GM10266 (cell line): ENCODE results near the gene NFATC2.

ENCODE experiments used
- DNase-seq: peaks from one replicate; pipeline ENCODE4 v3.0.0; 2012; ENCODE audit errors: extremely low spot score
- CTCF ChIP-seq: IDR thresholded peaks from 2 replicates; pipeline ENCODE4 v1.5.1; 2012; ENCODE audit warnings: mild to moderate bottlenecking, low read depth; ENCODE audit not compliant: control insufficient read depth, insufficient read depth; ENCODE audit errors: missing control alignments

The NFATC2 gene

GRCh38 chr20:51416532-51417249 lies 125.8 kb downstream of the NFATC2 start:
- peak; percentile 16 for DNase-seq

GRCh38 chr20:51413857-51414256 lies 128.7 kb downstream of the NFATC2 start:
- DNase-seq = peak; percentile 58
- no peak for TF ChIP-seq CTCF

More at GRCh38 chr20:51416532-51417249, 125.8 kb downstream of the NFATC2 start:
- no peak for TF ChIP-seq CTCF

- DNase-seq = peak; percentile 32
- no peak for TF ChIP-seq CTCF
Observed at GRCh38 chr20:51412951-51413481, 129.5 kb downstream of the NFATC2 start.

- TF ChIP-seq CTCF = no peak
- no peak for DNase-seq
Observed at GRCh38 chr20:51412333-51412871, 130.1 kb downstream of the NFATC2 start.

GRCh38 chr20:51411870-51412269 lies 130.6 kb downstream of the NFATC2 start:
- DNase-seq = no peak
- TF ChIP-seq CTCF = no peak

- no peak for TF ChIP-seq CTCF
- no peak for DNase-seq
Observed at GRCh38 chr20:51410586-51411325, 131.8 kb downstream of the NFATC2 start.
